HG03571 (cell line): Measurements from ENCODE around the gene WNT5A.

Experiments used
- ATAC-seq: cut with Tn5 transposase; IDR thresholded peaks from one replicate; pipeline ENCODE4 v1.9.1; 2021; ENCODE audit not compliant: unreplicated experiment

WNT5A gene

DNA sequence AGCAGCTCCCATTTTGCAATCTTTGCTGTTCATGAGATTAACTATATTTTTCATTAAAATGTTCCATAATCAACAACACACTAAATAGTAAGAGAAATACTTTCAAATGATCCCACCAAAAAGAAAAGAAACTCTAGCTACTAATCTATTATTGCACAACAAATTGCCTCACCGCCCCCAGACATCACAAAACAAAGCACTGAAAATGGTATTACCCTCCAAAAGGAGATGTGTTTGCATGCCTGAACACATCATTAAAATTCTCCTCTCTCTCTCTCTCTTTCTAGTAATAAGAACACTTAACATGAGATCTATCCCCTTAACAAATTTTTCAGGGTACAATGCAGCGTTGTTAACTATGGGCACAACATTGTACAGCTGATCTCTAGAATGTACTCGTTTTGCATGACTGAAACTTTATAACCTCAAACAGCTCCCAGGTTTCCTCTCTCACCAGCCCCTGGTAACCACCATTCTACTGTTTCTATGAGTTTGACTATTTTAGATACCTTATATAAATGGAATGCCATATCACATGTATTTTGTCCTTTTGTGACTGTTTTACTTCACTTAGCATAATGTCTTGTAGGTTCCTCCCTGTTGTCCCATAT, 33.1 kb downstream of the WNT5A start:
- no peak for ATAC-seq

- ATAC-seq = no peak
Observed at GRCh38 chr3:55452886-55453285, 34.2 kb downstream of the WNT5A start.

GRCh38 chr3:55449527-55449926, 37.6 kb downstream of the WNT5A start:
- no peak for ATAC-seq

GRCh38 chr3:55446850-55447249, 40.3 kb downstream of the WNT5A start:
- ATAC-seq = no peak

- no peak for ATAC-seq
Observed at GRCh38 chr3:55445551-55445950, 41.6 kb downstream of the WNT5A start.

- no peak for ATAC-seq
Observed at GRCh38 chr3:55443346-55443745, 43.8 kb downstream of the WNT5A start.

DNA sequence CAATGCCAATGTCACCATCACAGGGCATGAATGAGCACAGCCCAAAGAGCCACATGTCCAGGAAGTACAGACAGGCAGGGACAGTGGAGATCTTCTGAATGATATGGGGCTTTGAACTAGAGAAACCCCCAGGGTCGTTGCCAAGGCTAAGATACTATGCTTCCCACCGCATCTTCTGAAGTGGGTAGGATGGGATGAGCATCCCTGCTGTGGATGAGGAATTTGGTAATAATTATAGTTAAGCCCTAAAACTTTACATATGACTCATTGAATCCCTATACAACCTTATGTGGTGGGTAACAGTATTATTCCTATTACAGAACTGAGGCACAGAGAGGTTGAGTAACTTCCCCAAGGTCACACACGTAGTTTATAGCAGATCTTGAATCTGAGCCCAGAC, 44.2 kb downstream of the WNT5A start:
- no peak for ATAC-seq

DNA sequence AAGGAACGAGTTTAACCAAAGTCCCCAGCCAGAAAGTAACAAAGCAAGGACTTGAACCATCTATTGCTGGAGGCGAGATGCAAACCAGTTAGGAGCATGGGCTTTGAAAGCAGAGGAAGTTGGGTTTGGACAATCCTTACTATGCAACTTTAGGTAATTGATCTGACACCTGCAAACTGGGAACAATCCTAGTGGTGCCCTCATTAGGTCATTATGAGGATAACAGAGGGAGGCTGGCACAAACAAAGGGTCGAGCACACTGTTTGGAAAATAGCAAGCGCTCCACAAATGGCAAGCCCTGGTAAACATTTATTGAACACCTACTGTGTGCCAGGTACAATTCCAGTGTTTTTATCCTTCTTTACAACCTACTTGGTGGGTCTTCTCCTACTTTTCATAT, 45.6 kb downstream of the WNT5A start:
- ATAC-seq = no peak

DNA sequence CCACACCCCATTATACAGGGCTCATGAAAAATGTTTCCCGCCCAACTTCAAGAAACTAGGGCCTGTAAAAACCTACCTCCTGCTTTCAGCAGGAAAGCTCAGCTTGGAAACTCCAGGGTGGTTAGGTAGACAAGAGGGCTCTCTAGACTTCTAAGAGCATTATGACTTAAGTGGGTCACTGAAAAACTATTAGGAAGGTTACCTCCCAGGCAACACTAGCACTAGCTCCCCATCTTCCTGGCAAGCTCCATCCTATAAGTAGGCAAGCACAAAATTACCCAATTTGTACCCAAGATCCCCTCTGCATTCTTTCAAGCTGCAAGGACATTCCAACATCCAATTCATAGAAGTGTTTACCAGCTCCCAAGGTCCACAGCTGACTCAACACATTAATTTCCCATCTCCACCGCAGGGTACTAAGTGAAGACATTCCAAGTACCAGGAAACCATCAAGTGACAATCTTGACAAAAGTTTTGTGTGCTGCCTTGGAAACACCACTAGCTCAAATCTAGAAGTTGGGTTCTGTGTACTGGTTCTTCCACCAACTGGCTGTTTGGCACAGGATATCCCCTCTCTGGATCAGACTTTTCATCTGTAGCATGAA, 46.9 kb downstream of the WNT5A start:
- ATAC-seq = no peak

- ATAC-seq = no peak
Observed at GRCh38 chr3:55439657-55440056, 47.4 kb downstream of the WNT5A start.

DNA sequence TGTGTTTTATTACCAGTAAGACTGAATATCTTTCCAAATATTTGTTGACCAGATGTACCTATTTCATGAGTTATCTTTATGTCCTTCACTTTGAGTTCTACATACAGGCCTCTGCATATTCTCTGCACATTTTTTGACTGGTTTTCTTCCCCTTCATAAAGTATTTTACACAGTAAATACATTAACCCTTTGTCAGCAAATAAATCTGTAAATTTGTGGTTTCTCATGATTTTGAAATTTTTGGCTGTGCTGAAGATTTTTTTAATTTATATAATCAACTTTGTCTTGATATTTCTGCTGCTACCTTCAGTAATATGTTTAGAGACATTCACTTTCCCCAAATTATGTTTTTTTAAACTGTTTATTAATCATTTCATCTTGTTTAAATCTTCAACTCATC, 50.5 kb downstream of the WNT5A start:
- no peak for ATAC-seq

DNA sequence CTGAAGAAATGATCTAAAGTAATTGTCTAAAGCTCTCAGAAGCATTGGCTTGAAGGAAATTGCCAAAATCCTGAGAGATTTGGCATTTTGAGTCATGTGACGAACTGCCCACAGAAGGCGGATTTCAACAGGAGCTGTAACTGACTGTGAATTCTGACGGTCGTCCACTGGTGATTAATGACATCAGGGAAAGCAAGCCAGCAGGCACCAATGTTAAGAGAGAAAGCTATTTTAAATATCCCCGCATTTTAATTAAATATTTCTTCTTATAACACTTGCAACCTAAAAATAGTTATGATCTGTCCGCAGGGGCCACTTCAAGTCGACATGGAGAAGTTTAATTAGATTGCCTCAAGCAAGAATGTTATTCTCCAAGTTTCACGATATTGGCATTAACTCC, 51.6 kb downstream of the WNT5A start:
- ATAC-seq = no peak

DNA sequence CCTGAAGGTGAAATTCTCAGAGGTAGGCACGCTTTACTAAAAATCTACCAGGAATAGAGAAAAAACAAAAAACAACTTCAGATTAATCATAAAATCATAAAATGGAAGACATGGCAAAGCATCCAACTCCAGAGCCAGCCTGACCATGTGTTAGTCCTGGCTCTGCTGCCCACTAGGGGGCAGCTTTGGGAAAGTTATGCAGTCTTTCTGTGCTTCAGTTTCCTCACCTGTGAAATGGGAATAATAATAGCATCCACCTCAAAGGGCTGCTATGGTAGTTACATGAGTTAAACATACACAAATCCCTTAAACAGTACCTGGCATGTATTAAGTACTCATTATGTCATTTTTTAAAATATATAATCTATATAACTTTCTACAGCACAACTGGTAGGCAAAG, 52.3 kb downstream of the WNT5A start:
- ATAC-seq = no peak

DNA sequence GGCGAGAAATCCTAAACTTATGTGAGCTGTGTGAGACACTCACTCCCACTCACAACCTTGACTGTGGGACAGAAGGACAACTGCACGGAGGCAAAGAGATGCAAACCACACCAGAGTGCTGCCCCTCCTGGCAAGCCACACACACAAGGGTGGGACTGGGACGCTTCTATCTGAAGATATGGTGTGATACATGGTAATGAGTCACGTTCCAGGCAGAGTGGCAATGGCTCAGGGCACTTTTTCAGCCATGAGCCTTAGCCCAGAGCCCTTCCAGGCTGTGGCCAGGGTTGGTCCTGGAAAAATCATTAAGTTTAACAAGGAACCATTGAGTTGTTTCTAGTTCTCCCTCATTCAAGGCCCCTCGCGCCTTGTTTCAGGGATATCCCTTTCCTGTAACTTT, 56.1 kb downstream of the WNT5A start:
- no peak for ATAC-seq

GRCh38 chr3:55427739-55428138, 59.4 kb downstream of the WNT5A start:
- ATAC-seq = no peak

- ATAC-seq = no peak
Observed at GRCh38 chr3:55426486-55426885, 60.6 kb downstream of the WNT5A start.

- ATAC-seq = no peak
Observed at GRCh38 chr3:55423782-55424181, 63.3 kb downstream of the WNT5A start.

- no peak for ATAC-seq
Observed at GRCh38 chr3:55417211-55417610, 69.9 kb downstream of the WNT5A start.

DNA sequence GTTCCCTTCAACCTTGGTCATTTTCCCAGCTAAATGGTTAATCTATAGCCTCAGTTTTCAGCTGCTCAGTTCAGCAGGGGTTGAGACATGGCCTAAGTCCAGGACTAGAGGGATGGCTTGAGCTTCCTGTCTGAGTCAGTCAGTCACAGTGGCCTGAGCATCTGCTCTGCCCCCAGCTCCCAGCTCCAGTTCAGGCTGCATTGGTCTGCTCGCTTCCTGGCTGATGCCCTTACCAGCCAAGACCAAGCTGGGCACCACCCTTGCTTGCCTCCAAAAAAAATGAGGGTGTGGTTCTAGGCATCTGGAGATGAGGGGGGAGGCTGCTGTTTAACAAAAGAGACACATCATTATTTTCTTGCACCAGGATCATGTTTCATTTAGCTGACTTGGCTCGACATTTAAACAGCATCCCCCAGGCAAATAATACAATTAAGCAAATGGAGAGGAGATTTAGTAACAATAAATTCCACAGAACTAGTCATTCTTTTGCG, 70.7 kb downstream of the WNT5A start:
- ATAC-seq = no peak
